ENCODE results near the gene CACNA1H.
"Not testable (repeated sequence)": the region's sequence is repeated elsewhere in the genome, so short reads cannot be mapped to it uniquely, and the experiment has no call there.

CACNA1H gene

DNA sequence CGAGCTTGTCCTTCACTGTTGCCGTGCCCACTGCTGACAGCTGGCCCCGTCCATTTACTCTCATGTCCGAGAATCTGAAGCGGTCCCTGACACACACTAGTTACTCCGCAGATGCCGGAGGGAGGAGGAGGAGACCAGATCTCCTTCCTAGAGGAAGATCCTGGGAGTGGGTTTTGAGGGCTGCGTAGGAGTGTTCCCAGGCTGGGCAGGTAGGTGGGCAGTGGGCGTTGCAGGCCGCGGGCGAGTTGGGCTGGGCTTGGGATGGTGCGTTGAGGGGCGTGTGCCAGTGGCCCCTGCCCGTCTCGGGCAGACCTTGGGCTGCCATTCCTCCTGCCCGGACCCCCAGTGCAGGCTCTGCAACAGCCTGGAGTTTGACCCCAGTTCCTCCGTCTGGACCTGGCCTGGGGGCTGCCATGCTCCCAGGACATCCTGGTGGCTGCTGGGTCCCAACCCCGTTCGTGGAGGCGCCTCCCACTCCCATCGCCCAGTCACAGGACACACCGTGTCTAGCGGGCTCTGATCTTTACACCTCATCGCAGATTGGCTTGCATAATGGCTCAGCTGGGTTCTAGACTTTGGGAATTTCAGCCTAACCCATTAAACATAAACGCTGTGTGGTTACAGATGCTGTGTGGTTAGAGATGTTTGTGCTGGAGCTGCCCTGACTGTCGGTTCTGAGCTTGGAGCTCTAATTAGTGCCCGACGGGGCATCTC lies 22.8 kb downstream of the CACNA1H start:
- no peak for DNase-seq

- no peak for DNase-seq
These were observed 23.5 kb downstream of the CACNA1H start for GRCh38 chr16:1176280-1176897.

DNA sequence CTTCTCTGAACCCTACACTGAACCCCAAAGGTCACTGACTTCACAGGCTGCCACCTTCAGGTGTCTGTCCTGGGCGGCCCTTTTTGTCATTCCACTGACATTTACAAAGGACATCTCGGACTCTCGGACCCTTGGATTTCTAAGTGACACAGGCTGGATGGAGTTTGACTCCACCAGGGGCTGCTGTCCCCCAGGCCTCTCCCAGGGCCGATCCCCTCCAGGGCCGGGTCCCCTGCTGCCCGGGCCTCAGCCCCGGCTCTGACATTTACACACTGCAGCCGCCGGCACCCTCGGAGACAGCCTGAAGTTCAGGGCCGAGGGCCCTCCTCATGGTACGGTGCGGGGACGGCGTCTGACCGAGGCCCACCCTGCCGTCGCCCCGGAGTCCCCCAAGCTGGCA lies 24.1 kb downstream of the CACNA1H start:
- no peak for DNase-seq

- no peak for DNase-seq
These were observed 24.8 kb downstream of the CACNA1H start for GRCh38 chr16:1177750-1178149.

GRCh38 chr16:1178295-1178910 lies 25.5 kb downstream of the CACNA1H start:
- DNase-seq = no peak

DNA sequence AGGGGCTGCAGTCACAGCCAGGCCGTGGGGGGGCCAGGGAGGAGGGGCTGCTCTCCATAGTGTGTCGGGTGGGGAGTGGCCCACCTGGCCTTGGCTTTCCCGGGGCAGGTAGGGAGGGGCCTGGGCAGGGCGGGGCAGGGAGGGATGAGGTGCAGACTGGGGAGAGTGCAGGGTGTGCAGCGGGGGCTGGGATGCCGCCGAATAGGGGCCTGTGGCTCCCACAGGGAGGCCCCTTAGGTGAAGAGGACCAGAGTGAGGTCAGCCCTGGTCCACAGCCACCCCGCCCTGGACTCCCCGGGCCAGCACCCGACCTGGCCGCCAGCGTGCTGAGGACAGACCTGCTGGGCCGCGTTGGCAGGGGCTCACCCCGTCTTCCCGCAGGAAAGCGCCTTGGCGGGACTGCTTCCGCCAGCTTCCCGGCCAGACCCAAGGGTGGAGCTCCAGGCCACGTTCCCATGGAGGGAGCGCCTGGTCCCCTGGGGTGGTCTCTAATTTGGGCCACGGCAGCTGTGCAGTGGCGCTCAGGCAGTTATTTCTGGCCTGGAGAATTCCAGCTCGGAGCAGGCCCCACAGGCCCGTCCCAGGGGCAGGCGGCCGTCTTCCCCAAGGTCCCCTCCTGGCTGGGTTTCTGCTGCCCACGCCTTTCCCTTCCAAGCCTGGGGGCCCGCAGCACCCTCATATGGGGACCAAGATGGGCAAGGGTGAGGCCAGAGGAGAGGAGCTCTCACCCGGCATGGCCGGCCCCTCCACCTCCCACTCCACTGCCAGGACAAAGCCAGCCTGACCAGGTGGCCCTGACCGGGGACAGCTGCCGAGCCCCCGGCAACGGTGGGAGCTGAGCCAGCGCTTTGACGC lies 27.9 kb downstream of the CACNA1H start:
- peak in 2 of 3 experiments; percentile 14 to 29 for DNase-seq

- DNase-seq = peak in 2 of 3 experiments; percentile 50 to 60
These were observed 28.8 kb downstream of the CACNA1H start for GRCh38 chr16:1181404-1182315.

- DNase-seq = peak; percentile 27 to 89 (median 77)
These were observed 29.4 kb downstream of the CACNA1H start for GRCh38 chr16:1182316-1182671.

GRCh38 chr16:1182950-1183907 lies 30.3 kb downstream of the CACNA1H start:
- DNase-seq = peak; percentile 89 to 96 (median 95)

DNA sequence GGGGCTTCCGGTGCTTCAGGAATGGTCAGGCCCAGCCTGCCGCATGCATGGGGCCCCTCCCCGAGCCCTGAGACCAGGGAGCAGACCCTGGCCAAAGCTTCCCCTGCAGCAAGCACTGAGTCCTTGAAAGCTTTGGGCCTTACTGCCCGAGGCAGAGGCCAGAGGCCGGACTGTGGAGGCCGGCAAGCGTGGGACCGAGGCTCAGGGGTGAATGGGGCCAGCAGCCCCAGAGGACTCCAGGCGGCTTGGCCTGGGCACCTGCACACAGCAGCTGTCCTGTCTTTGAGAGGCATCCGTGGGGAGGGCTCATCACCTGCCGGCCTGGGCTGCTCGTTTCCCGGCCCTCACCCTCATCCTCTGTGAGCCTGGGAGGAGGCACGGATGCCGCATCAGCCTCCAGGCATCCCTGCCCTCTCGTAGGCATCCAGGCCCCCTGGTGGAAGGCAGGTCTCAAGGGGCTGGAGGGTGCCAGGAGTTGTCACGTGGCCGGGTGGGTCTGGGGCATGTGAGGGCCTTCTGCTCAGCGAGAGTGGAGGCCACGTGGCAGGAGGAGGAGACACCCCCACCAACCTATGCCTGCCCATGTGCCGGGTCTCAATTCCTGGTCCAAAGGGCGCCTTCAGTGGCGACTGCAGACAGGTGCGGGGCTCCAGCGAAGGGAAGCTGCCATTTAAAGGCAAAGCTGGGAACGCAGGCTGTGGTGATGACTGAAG lies 31.4 kb downstream of the CACNA1H start:
- peak; percentile 34 to 71 (median 39) for DNase-seq

DNA sequence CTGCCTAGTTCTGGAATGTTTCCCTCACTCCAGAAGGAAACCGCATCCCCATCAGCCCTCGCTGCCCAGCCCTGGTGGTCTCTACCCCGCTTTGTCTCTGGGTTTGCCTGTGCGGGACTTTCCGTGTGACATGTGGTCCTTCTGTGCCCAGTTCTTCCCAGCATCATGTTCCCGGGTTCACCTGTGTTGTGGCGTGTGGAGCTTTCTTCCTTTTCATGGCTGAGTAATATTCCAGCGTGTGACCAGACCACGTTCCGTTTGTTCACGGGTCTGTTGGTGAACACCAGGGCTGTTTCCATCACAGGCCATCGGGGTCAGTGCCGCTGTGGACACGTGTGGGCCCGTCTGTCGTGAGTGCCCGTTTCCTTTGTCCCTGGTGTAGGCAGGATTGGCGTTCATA lies 32.1 kb downstream of the CACNA1H start:
- no peak for DNase-seq

GRCh38 chr16:1185460-1186207 lies 32.7 kb downstream of the CACNA1H start:
- DNase-seq = not testable (repeated sequence)

DNA sequence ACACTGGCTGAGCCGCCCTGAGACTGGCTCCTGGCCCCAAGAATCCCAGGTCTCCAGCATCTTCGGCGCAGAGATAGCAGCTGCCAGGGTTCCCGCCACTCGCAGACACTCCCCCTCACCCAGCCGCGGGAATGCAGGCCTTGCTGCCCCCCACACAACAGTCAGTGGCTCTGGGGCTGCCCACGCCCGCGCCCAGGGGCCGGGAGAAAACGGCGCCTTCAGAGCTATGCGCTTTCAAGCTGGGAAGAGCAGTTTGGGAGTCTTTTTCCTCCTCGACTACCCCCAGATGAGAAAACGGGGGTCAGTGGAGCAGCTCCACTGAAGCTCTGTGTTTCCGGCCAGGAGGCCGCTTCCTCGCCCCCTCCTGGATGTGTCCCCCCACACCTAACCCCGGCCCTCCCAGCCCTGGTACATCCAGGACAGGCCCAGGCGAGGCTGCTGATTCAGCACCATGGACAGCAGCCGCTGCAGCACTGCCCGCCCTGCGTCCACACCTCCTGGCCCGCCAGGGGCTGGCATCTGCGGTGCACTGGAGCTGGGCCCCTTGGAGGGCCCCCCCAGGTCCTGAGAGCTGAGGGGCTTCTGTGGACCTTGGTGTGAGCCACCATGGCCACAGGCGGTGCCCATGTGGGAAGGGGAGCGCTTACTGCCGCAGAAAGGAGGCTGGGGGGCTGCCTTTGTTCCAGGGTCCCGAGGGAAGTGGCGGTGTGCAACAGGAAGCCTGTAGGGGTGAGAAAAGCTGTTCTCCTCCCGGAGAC lies 35.7 kb downstream of the CACNA1H start:
- DNase-seq = no peak

GRCh38 chr16:1189455-1189854 lies 36.5 kb downstream of the CACNA1H start:
- no peak for DNase-seq

DNA sequence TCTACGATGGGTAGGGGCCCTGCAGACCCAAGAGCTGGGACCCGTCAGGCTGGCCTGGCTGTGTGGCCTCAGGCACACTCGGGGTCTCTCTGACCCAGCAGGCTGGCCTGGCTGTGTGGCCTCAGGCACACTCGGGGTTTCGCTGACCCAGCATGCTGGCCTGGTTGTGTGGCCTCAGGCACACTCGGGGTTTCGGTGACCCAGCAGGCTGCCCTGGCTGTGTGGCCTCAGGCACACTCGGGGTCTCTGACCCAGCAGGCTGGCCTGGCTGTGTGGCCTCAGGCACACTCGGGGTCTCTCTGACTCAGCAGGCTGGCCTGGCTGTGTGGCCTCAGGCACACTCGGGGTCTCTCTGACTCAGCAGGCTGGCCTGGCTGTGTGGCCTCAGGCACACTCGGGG lies 37.9 kb downstream of the CACNA1H start:
- not testable (repeated sequence) for DNase-seq

GRCh38 chr16:1192384-1193073 lies 39.6 kb downstream of the CACNA1H start:
- DNase-seq = no peak

GRCh38 chr16:1193143-1193824 lies 40.4 kb downstream of the CACNA1H start:
- DNase-seq = peak; percentile 29 to 98 (median 92)
